Suprapubic skin (tissue), 4 donors: ENCODE measurements around the gene PEA15. TPM values are rescaled to one million over a fixed set of nuclear protein-coding genes. Genes with fewer than 3 reads are reported as not detected.

ENCODE experiments used
- DNase-seq, 2 donors: peaks; one replicate each; pipeline ENCODE4 v3.0.0-alpha.2; 2019; ENCODE audit warnings: low spot score in 2 of 2
- H3K27ac ChIP-seq: fragments of 200-600 bp; sonication (generic); one replicate; pipeline ENCODE4 v1.5.1; 2019
- H3K27me3 ChIP-seq: fragments of 200-600 bp; sonication (generic); one replicate; pipeline ENCODE4 v1.5.1; 2019
- H3K36me3 ChIP-seq: fragments of 200-600 bp; sonication (generic); one replicate; pipeline ENCODE4 v1.5.1; 2019
- H3K4me1 ChIP-seq: fragments of 200-600 bp; sonication (generic); one replicate; pipeline ENCODE4 v1.5.1; 2019
- H3K4me3 ChIP-seq: fragments of 200-600 bp; sonication (generic); one replicate; pipeline ENCODE4 v1.5.1; 2019; ENCODE audit warnings: mild to moderate bottlenecking
- H3K9me3 ChIP-seq: fragments of 200-600 bp; sonication (generic); one replicate; pipeline ENCODE4 v1.5.1; 2019
- EP300 ChIP-seq: sonication (generic); formaldehyde crosslinking; IDR thresholded peaks from one replicate; pipeline ENCODE4 v1.6.1; 2017; ENCODE audit warnings: antibody characterized with exemption
- POLR2A ChIP-seq, 2 donors: fragments of 450-650 bp; IDR thresholded peaks; one replicate each; pipeline ENCODE4 v1.6.1; 2017; ENCODE audit warnings: antibody characterized with exemption in 2 of 2, mild to moderate bottlenecking in 2 of 2, moderate library complexity in 2 of 2
- POLR2AphosphoS5 ChIP-seq, 3 donors: sonication (generic); formaldehyde crosslinking; IDR thresholded peaks; one replicate each; pipeline ENCODE4 v1.6.1; 2017; ENCODE audit warnings: antibody characterized with exemption in 3 of 3
- WGBS: methylation state at CpG from one replicate; pipeline ENCODE4 v1.1.5; 2018; 5-methylcytosine and 5-hydroxymethylcytosine counted together
- total RNA-seq, 4 donors: library from RNA; depleted of rRNA; stranded (reverse); fragments of >200 nt; gene quantifications; one replicate each; pipeline ENCODE4 v1.1.0, GENCODE V29; 2016
- TF ChIP-seq, protein P1 (sequence below), 2 donors: fragments of 200-600 bp in 1 of 2; fragments of 450-650 bp in 1 of 2; sonication (generic) in 1 of 2; IDR thresholded peaks; one replicate each; pipeline ENCODE4 v1.5.1; 2016 to 2019; ENCODE audit warnings: antibody characterized with exemption in 2 of 2, mild to moderate bottlenecking in 1 of 2, moderate library complexity in 1 of 2

Gene PEA15
- total RNA-seq, 4 donors from 2014 or later: 51.0 to 82.6 (median 61.5) TPM

DNA sequence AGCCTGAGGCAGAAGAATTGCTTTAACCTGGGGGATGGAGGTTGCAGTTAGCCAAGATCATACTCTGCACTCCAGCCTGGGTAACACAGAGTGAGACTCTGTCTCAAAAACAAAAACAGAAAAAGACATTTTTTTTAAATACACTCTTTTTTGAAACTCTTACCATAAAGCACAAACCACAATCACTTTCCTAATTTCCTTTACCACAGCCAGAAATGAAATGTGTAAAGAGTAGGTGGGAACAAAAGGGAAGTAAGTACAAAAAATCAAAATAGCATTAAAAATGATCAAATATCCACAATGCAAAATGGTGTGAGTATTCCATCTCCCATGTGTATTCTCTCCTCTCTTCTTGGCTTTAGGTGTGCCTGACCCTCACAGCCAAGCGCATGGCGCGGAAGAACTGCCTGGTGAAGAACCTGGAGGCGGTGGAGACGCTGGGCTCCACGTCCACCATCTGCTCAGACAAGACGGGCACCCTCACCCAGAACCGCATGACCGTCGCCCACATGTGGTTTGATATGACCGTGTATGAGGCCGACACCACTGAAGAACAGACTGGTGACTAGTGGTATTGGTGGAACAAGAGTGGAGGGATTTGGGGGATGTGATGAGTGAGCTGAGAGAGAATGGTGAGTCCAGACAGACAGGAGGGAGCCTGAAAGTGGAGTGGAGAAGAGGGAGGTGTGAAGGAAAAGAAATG lies 38.9 kb upstream of the PEA15 start:
- DNase-seq: no peak
- no peaks in the 10 kb centered on the region for H3K36me3 ChIP-seq
- peaks cover 7% of the 10 kb centered on the region for H3K27me3 ChIP-seq
- no peak overlapping the region for H3K4me3 ChIP-seq
- no peak overlapping the region for H3K27ac ChIP-seq
- TF ChIP-seq POLR2AphosphoS5 (IDR thresholded peaks at IDR 0.05) (no peak), POLR2A (IDR thresholded peaks at IDR 0.05) (no peak), EP300 (no peak)
- TF ChIP-seq, protein P1, sequence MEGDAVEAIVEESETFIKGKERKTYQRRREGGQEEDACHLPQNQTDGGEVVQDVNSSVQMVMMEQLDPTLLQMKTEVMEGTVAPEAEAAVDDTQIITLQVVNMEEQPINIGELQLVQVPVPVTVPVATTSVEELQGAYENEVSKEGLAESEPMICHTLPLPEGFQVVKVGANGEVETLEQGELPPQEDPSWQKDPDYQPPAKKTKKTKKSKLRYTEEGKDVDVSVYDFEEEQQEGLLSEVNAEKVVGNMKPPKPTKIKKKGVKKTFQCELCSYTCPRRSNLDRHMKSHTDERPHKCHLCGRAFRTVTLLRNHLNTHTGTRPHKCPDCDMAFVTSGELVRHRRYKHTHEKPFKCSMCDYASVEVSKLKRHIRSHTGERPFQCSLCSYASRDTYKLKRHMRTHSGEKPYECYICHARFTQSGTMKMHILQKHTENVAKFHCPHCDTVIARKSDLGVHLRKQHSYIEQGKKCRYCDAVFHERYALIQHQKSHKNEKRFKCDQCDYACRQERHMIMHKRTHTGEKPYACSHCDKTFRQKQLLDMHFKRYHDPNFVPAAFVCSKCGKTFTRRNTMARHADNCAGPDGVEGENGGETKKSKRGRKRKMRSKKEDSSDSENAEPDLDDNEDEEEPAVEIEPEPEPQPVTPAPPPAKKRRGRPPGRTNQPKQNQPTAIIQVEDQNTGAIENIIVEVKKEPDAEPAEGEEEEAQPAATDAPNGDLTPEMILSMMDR (IDR thresholded peaks at IDR 0.05): no peak
- 84% methylated on average over 12 of the region's 12 CpGs for WGBS
- no peaks in the 10 kb centered on the region for H3K9me3 ChIP-seq
- H3K4me1 ChIP-seq: no peaks in the 10 kb centered on the region

DNA sequence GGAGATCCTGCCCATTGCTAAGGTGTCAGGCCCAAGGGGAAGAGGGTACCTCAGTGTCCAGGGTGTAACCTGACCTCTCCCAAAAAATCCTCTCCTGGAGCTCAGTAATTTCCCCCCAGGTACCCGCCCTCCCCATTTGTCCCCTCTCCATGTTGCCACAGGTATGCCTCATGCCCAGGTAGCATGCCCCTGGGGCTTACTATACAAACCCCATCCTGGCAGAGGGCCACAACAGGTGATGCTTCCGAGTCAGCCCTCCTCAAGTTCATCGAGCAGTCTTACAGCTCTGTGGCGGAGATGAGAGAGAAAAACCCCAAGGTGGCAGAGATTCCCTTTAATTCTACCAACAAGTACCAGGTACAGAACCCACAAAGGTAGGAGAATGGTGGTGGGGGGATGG lies 38.1 kb upstream of the PEA15 start:
- WGBS: 58% methylated on average over 4 of the region's 4 CpGs
- H3K36me3 ChIP-seq: no peaks in the 10 kb centered on the region
- H3K4me3 ChIP-seq: no peak overlapping the region
- no peak overlapping the region for H3K27ac ChIP-seq
- no peaks in the 10 kb centered on the region for H3K9me3 ChIP-seq
- TF ChIP-seq POLR2AphosphoS5 (IDR thresholded peaks at IDR 0.05) (no peak), EP300 (no peak), POLR2A (IDR thresholded peaks at IDR 0.05) (no peak)
- TF ChIP-seq, protein P1 (IDR thresholded peaks at IDR 0.05): no peak
- no peaks in the 10 kb centered on the region for H3K4me1 ChIP-seq
- no peak for DNase-seq
- H3K27me3 ChIP-seq: peaks cover 7% of the 10 kb centered on the region

DNA sequence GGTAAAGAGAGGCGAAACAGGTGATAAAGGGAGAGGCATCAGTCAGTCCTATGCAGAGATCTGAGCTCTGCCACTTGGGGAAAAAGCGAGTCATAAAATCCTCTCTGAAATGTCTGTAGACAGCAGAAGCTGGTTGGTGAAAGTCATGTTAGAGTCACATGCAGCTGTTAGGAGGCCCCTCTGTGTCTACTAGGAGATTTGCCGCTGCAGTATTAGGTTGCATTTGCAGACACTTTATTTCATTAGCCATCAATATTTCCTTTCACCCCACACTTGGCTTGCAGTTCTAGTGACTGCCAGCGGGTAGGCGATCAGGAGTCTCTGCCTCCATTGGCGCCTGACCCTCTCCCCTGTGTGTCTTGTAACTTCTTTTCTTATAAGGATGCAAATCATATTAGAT lies 37.6 kb upstream of the PEA15 start:
- WGBS: 91% methylated on average over 6 of the region's 6 CpGs
- H3K36me3 ChIP-seq: no peaks in the 10 kb centered on the region
- no peaks in the 10 kb centered on the region for H3K9me3 ChIP-seq
- no peak overlapping the region for H3K4me3 ChIP-seq
- H3K27ac ChIP-seq: no peak overlapping the region
- DNase-seq: no peak
- H3K27me3 ChIP-seq: peaks cover 7% of the 10 kb centered on the region
- TF ChIP-seq POLR2AphosphoS5 (IDR thresholded peaks at IDR 0.05) (no peak), EP300 (no peak), POLR2A (IDR thresholded peaks at IDR 0.05) (no peak)
- TF ChIP-seq, protein P1 (IDR thresholded peaks at IDR 0.05): no peak
- H3K4me1 ChIP-seq: no peaks in the 10 kb centered on the region

DNA sequence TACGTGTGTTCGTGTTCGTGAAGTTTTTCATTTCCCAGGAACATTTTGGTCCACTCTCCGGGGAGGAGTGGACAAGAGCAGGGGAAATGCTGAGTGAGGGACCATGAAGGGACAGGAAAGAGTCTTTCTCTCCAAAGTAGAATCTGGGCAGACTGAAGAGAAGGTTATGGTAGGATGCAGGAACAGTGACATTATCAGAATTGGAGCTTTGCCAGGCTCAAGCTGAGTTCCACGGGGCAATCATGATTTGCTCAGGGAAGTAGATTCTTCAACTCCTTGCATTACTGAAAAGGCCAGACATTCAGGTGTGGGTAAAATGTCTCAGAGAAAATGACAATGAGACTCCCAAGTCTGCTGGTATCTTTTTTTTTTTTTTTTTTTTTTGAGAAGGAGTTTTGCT lies 37.2 kb upstream of the PEA15 start:
- no peak for TF ChIP-seq EP300
- no peak for TF ChIP-seq POLR2AphosphoS5 (IDR thresholded peaks at IDR 0.05)
- TF ChIP-seq, protein P1 (IDR thresholded peaks at IDR 0.05): no peak
- TF ChIP-seq POLR2A (IDR thresholded peaks at IDR 0.05): no peak
- H3K36me3 ChIP-seq: no peaks in the 10 kb centered on the region
- 68% methylated on average over 5 of the region's 5 CpGs for WGBS
- no peaks in the 10 kb centered on the region for H3K4me1 ChIP-seq
- H3K27me3 ChIP-seq: peaks cover 7% of the 10 kb centered on the region
- H3K27ac ChIP-seq: no peak overlapping the region
- H3K9me3 ChIP-seq: no peaks in the 10 kb centered on the region
- no peak overlapping the region for H3K4me3 ChIP-seq
- no peak for DNase-seq

DNA sequence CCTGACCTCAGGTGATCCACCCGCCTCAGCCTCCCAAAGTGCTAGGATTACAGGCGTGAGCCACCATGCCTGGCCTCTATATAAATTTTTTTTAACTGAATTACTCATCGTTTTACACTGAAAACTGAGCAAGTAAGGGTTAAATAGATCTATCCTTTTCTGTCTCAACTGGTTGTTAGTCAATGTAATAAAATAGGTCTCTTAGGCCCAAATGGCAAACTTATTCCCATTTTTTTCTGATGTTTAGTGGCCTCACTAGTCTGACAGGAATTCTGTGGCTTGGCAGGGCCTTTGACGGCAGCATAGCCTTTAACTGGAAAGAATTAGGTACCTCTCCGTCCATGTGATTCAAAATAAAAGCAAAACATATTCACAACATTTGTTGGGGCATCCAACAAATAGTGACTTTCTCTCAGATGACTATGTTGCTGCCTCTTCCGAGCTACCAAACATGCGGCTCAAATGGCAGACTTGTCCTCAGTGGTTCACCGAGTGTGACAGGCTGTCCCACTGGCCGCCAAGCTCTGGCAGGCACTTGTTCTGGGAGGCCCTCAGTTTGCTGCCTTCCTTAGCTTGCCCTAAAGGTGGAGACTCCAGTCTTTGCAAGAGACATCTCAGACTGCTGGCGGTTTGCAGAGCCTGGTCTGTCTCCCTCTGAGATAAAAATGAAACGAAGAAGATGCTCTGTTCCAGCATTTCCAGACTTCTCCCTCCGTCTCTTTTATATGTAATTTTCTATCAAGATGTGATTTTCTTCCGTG lies 36.4 kb upstream of the PEA15 start:
- Histone ChIP-seq H3K36me3 (no peaks in the 10 kb centered on the region), H3K27me3 (peaks cover 7% of the 10 kb centered on the region), H3K27ac (no peak overlapping the region), H3K4me1 (no peaks in the 10 kb centered on the region), H3K9me3 (no peaks in the 10 kb centered on the region), H3K4me3 (no peak overlapping the region)
- WGBS: 79% methylated on average over 13 of the region's 13 CpGs
- no peak for TF ChIP-seq POLR2AphosphoS5 (IDR thresholded peaks at IDR 0.05)
- no peak for TF ChIP-seq EP300
- TF ChIP-seq POLR2A (IDR thresholded peaks at IDR 0.05): no peak
- TF ChIP-seq, protein P1 (IDR thresholded peaks at IDR 0.05): no peak
- no peak for DNase-seq
